Lower leg skin (tissue), 4 donors: ENCODE data around the gene LRTM2. TPM values are rescaled to one million over a fixed set of nuclear protein-coding genes. Genes with fewer than 3 reads are reported as not detected.

Experiments
- DNase-seq, 2 donors: peaks; one replicate each; pipeline ENCODE4 v3.0.0-alpha.2; 2019; ENCODE audit warnings: low spot score in 2 of 2
- H3K4me3 ChIP-seq: fragments of 200-600 bp; sonication (generic); 2 replicates; pipeline ENCODE4 v1.5.1; 2017; ENCODE audit warnings: mild to moderate bottlenecking, low read depth; ENCODE audit not compliant: poor library complexity, severe bottlenecking
- CTCF ChIP-seq, 3 donors: fragments of 450-650 bp; IDR thresholded peaks; one replicate each; pipeline ENCODE4 v1.5.1; 2016; ENCODE audit warnings: antibody characterized with exemption in 3 of 3, mild to moderate bottlenecking in 3 of 3, moderate library complexity in 2 of 3
- POLR2A ChIP-seq, 2 donors: fragments of 450-650 bp; IDR thresholded peaks; one replicate each; pipeline ENCODE4 v1.6.1; 2016 to 2017; ENCODE audit warnings: antibody characterized with exemption in 2 of 2, mild to moderate bottlenecking in 1 of 2, moderate library complexity in 1 of 2
- WGBS, 2 donors: methylation state at CpG; one replicate each; pipeline ENCODE4 v1.1.5; 2018; 5-methylcytosine and 5-hydroxymethylcytosine counted together
- intact Hi-C: fragments of 100-400 bp; cut with DNase I; formaldehyde crosslinking; loops from one replicate; pipeline ENCODE4 v1.15.0; 2023; ENCODE audit warnings: low total_unique reads
- total RNA-seq, 4 donors: library from RNA; depleted of rRNA; stranded (reverse); fragments of >200 nt; gene quantifications; one replicate each; pipeline ENCODE4 v1.1.0, GENCODE V29; 2016

LRTM2 gene
- total RNA-seq, 4 donors from 2014 or later: not detected

GRCh38 chr12:1811948-1812291 is 8.4 kb upstream of the LRTM2 start:
- intact Hi-C loops: no loop called here
- no peak overlapping the region for H3K4me3 ChIP-seq
- DNase-seq: no peak
- WGBS, 2 donors: 58 to 59% methylated on average over 6 of the region's 6 CpGs
- TF ChIP-seq CTCF (IDR thresholded peaks at IDR 0.05): no peak
- TF ChIP-seq POLR2A (IDR thresholded peaks at IDR 0.05): no peak

GRCh38 chr12:1812650-1813302 is 7.6 kb upstream of the LRTM2 start:
- no peak overlapping the region for H3K4me3 ChIP-seq
- intact Hi-C loops: no loop called here
- DNase-seq: no peak
- WGBS, 2 donors: 71 to 77% methylated on average over 17 of the region's 17 CpGs
- TF ChIP-seq POLR2A (IDR thresholded peaks at IDR 0.05): no peak
- no peak for TF ChIP-seq CTCF (IDR thresholded peaks at IDR 0.05)

- no peak overlapping the region for H3K4me3 ChIP-seq
- intact Hi-C loops: no loop called here
- no peak for TF ChIP-seq POLR2A (IDR thresholded peaks at IDR 0.05)
- no peak for TF ChIP-seq CTCF (IDR thresholded peaks at IDR 0.05)
- DNase-seq: no peak
- 46 to 55% methylated on average over 8 of the region's 8 CpGs for WGBS, 2 donors
Measured at GRCh38 chr12:1814266-1814665, 6.1 kb upstream of the LRTM2 start.

- TF ChIP-seq CTCF (IDR thresholded peaks at IDR 0.05): no peak
- no peak for TF ChIP-seq POLR2A (IDR thresholded peaks at IDR 0.05)
- intact Hi-C loops: no loop called here
- H3K4me3 ChIP-seq: no peak overlapping the region
- no peak for DNase-seq
- 85 to 88% methylated on average over 3 of the region's 3 CpGs for WGBS, 2 donors
Measured at GRCh38 chr12:1815108-1815507, 5.3 kb upstream of the LRTM2 start.

- no peak overlapping the region for H3K4me3 ChIP-seq
- WGBS, 2 donors: 61 to 63% methylated on average over 21 of the region's 21 CpGs
- intact Hi-C loops: no loop called here
Measured at GRCh38 chr12:1815814-1816729, 4.3 kb upstream of the LRTM2 start.

More at GRCh38 chr12:1815814-1816729, 4.3 kb upstream of the LRTM2 start:
- no peak for DNase-seq
- no peak for TF ChIP-seq CTCF (IDR thresholded peaks at IDR 0.05)
- no peak for TF ChIP-seq POLR2A (IDR thresholded peaks at IDR 0.05)
